ENCODE data around the gene HDAC8. TPM values are rescaled to one million over a fixed set of nuclear protein-coding genes. Genes with fewer than 3 reads are reported as not detected.

The HDAC8 gene
- total and polyA plus RNA-seq, 9 of the 15 experiments (the other 6 are each of a cell fraction or from before 2014, with no cell fraction given) = 18.9 to 53.8 (median 28.7) TPM

DNA sequence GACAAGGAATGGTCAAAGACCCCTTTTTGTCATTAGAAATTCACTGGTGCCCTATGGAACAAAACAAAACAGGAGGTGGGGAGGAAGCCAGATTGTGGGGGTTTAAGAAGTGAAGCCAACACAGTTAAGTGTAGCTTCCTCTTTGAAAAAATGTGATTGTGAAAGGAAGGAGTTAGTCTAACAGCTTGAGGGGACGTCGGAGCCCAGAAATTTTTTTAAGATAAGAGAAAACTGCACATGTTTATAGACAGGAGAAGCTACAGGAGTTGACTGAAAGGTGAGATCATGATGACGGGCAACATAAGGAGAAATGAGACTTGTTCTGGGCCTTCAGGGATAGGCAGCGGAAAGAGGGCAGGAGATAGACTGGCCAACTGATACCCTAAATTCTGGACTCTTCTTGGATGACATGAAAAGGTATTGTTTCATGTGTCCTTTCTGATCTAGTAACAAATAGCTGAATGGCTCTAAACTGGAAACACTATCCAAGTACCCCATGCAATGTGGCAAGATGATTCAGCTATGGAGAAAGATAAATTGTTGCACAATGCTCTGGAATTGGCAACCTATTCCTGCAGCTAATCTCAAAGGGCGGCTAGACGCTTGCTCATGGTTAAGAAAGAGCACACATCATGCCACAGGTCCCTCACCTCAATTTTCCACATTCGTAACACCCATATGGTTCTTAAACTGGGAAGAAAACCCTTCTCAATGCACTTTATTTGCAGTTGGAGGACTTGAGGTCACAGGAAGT, 3.7 kb upstream of the HDAC8 start:
- in situ Hi-C loops (cut with MboI) (no loop called here), intact Hi-C loops (cut with micrococcal nuclease) (no loop called here)
- H3K9ac ChIP-seq (ENCODE audit: insufficient read depth in 1 of 2, low read depth in 2 of 2, low read length in 2 of 2) = no peak overlapping the region
- H4K20me1 ChIP-seq (replicated peaks; ENCODE audit: control insufficient read depth, insufficient read depth, low read length) = no peaks in the 10 kb centered on the region
- FAIRE-seq = no peak
- WGBS (ENCODE audit: insufficient coverage, low coverage, missing lambda C conversion rate) = 5% methylated on average over 7 of the region's 7 CpGs
- H3K4me3 ChIP-seq = no peak overlapping the region
- H2AFZ ChIP-seq (ENCODE audit: low read depth, low read length) = no peak overlapping the region; the same call in 1 of the 2 replicates
- H3K27ac ChIP-seq (ENCODE audit: extremely low read depth, low read depth, low read length) = peak overlapping the region; percentile 48; the same call in 2 of the 3 replicates
- H3K9me3 ChIP-seq (replicated peaks; ENCODE audit: control insufficient read depth, insufficient read depth, low read depth, low read length) = no peaks in the 10 kb centered on the region
- peaks cover 0 to 9% of the 10 kb centered on the region in 2 experiments; a peak in 2 of 5 replicates for H3K4me1 ChIP-seq (replicated peaks in 1 of 2; ENCODE audit: control insufficient read depth in 2 of 2, insufficient read depth in 2 of 2, low read length in 2 of 2)
- peaks cover 8% of the 10 kb centered on the region for H3K79me2 ChIP-seq (ENCODE audit: control insufficient read depth, insufficient read depth, low read length)
- H3K9me1 ChIP-seq (ENCODE audit: control insufficient read depth, insufficient read depth, low read length) = no peaks in the 10 kb centered on the region
- no peaks in the 10 kb centered on the region for H3K36me3 ChIP-seq (ENCODE audit: control insufficient read depth, insufficient read depth, low read length)
- peak overlapping the region; percentile 20; the same call in 1 of the 2 replicates for H3K4me2 ChIP-seq (ENCODE audit: insufficient read depth, low read length)
- DNase-seq (ENCODE audit: extremely low read depth in 1 of 4, low spot score in 3 of 4) = peak in 1 of 4 experiments; percentile 6
- ChIA-PET CTCF (ENCODE audit: low intra/inter-chr PET ratio) (no interaction called here), POLR2A (interaction anchor here (0.6 to 1.1 kb wide), 2 partner anchors 29 to 299 kb away, joined by 3 read pairs; partner anchors contain the start of gene RPS4X)
- ATAC-seq = no peak
- no TSS peak for BruUV-seq (replicated peaks)
- no peaks in the 10 kb centered on the region for H3K27me3 ChIP-seq (ENCODE audit: control insufficient read depth in 2 of 2, insufficient read depth in 2 of 2, low read length in 2 of 2)
- TF ChIP-seq ZNF77 (CRISPR knock-in tag; IDR thresholded peaks at IDR 0.05) (no peak), BRF1 (IDR thresholded peaks at IDR 0.05; ENCODE audit: borderline replicate concordance, extremely low read depth, insufficient read length) (no peak), KLF13 (tag; IDR thresholded peaks at IDR 0.05; ENCODE audit: borderline replicate concordance, low read depth) (no peak), ZBTB17 (CRISPR knock-in tag; IDR thresholded peaks at IDR 0.05) (no peak), PRMT5 (CRISPR knock-in tag; IDR thresholded peaks at IDR 0.05) (no peak), C11orf30 (IDR thresholded peaks at IDR 0.05; ENCODE audit: low read depth) (no peak), TRIM24 (IDR thresholded peaks at IDR 0.05) (peak; percentile 24 to 31; a peak in 1 of 4 replicates), CEBPB (tag; IDR thresholded peaks at IDR 0.05) (peak; percentile 96), ZNF780A (CRISPR knock-in tag; IDR thresholded peaks at IDR 0.05) (no peak), EZH2 (IDR thresholded peaks at IDR 0.05; ENCODE audit: borderline replicate concordance, low read depth, low read length) (no peak), RBM25 (IDR thresholded peaks at IDR 0.05; ENCODE audit: low read depth, low read length, severe bottlenecking) (no peak), ARID1B (IDR thresholded peaks at IDR 0.05) (0 out of 2 replicates have a peak, but pooled peaks have one; percentile 19), ZNF316 (IDR thresholded peaks at IDR 0.05) (0 out of 2 replicates have a peak, but pooled peaks have one; percentile 7), ZFPM2 (CRISPR knock-in tag; IDR thresholded peaks at IDR 0.05) (no peak), CEBPG (CRISPR knock-in tag; IDR thresholded peaks at IDR 0.05) (peak; percentile 60), CEBPG (tag; conservative IDR thresholded peaks at IDR 0.05 in 1 of 2, IDR thresholded peaks at IDR 0.05 in 1 of 2) (peak; percentile 81 to 82), YBX1 (IDR thresholded peaks at IDR 0.05) (no peak)
- TF ChIP-seq, protein P1, sequence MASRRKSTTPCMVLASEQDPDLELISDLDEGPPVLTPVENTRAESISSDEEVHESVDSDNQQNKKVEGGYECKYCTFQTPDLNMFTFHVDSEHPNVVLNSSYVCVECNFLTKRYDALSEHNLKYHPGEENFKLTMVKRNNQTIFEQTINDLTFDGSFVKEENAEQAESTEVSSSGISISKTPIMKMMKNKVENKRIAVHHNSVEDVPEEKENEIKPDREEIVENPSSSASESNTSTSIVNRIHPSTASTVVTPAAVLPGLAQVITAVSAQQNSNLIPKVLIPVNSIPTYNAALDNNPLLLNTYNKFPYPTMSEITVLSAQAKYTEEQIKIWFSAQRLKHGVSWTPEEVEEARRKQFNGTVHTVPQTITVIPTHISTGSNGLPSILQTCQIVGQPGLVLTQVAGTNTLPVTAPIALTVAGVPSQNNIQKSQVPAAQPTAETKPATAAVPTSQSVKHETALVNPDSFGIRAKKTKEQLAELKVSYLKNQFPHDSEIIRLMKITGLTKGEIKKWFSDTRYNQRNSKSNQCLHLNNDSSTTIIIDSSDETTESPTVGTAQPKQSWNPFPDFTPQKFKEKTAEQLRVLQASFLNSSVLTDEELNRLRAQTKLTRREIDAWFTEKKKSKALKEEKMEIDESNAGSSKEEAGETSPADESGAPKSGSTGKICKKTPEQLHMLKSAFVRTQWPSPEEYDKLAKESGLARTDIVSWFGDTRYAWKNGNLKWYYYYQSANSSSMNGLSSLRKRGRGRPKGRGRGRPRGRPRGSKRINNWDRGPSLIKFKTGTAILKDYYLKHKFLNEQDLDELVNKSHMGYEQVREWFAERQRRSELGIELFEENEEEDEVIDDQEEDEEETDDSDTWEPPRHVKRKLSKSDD (conservative IDR thresholded peaks at IDR 0.05; ENCODE audit: low read length) = no peak
- TF ChIP-seq, protein P2, sequence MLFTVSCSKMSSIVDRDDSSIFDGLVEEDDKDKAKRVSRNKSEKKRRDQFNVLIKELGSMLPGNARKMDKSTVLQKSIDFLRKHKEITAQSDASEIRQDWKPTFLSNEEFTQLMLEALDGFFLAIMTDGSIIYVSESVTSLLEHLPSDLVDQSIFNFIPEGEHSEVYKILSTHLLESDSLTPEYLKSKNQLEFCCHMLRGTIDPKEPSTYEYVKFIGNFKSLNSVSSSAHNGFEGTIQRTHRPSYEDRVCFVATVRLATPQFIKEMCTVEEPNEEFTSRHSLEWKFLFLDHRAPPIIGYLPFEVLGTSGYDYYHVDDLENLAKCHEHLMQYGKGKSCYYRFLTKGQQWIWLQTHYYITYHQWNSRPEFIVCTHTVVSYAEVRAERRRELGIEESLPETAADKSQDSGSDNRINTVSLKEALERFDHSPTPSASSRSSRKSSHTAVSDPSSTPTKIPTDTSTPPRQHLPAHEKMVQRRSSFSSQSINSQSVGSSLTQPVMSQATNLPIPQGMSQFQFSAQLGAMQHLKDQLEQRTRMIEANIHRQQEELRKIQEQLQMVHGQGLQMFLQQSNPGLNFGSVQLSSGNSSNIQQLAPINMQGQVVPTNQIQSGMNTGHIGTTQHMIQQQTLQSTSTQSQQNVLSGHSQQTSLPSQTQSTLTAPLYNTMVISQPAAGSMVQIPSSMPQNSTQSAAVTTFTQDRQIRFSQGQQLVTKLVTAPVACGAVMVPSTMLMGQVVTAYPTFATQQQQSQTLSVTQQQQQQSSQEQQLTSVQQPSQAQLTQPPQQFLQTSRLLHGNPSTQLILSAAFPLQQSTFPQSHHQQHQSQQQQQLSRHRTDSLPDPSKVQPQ (CRISPR knock-in tag; IDR thresholded peaks at IDR 0.05; ENCODE audit: borderline replicate concordance) = no peak
